Measurements from ENCODE around the gene CHD3. TPM values are rescaled to one million over a fixed set of nuclear protein-coding genes. Genes with fewer than 3 reads are reported as not detected.
A peak's percentile ranks its signal among the peaks of the same experiment; 100 is the strongest.

The CHD3 gene
- total RNA-seq, 2 donors from 2014 or later: 80.6 to 171 TPM

DNA sequence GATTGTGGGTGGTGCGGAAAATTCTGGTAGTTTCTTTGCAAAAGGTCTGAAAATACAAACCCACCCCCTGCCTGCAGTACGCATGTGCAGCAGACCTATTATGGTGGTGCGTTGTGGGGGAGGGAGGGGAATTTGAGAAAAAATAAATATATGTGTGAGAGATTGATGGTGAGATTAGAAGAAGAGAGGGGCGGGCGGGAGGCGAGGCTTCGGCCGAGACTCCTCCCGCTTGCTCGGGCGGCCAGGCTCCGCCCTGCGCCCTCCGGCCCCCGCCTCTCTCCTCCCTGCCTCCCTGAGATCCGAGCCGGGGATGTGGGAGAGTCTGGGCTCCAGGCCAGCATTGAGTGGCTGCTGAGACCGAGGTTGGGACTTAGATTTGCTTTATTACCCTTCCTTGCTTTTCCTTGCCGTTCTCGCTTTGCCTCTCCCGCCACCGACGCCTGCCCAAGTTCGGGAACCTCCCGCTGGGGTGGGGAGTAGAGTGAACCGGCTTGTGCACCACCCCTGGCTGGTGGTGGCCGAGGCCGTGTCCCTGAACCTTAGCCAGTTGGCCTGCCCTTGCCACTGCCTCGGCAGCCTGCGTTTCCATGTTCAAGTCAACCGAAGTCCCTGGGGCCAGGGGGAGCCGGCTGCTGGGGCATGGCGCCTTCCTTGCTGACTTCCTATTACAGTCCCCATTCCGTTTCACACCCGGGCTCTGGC lies 956 bp upstream of the CHD3 start:
- Histone ChIP-seq H3K4me3 (peak overlapping the region; percentile 94), H3K36me3 (peaks cover 15% of the 10 kb centered on the region), H3K4me1 (ENCODE audit: control insufficient read depth in 1 of 2, low read depth in 2 of 2) (peaks cover 28 to 51% of the 10 kb centered on the region in 2 donors), H3K27ac (peak overlapping the region; percentile 80 to 91), H3K27me3 (replicated peaks; ENCODE audit: insufficient read depth) (no peaks in the 10 kb centered on the region), H3K9me3 (no peaks in the 10 kb centered on the region)
- TF ChIP-seq, protein P1, sequence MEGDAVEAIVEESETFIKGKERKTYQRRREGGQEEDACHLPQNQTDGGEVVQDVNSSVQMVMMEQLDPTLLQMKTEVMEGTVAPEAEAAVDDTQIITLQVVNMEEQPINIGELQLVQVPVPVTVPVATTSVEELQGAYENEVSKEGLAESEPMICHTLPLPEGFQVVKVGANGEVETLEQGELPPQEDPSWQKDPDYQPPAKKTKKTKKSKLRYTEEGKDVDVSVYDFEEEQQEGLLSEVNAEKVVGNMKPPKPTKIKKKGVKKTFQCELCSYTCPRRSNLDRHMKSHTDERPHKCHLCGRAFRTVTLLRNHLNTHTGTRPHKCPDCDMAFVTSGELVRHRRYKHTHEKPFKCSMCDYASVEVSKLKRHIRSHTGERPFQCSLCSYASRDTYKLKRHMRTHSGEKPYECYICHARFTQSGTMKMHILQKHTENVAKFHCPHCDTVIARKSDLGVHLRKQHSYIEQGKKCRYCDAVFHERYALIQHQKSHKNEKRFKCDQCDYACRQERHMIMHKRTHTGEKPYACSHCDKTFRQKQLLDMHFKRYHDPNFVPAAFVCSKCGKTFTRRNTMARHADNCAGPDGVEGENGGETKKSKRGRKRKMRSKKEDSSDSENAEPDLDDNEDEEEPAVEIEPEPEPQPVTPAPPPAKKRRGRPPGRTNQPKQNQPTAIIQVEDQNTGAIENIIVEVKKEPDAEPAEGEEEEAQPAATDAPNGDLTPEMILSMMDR (IDR thresholded peaks at IDR 0.05): no peak
- DNase-seq (ENCODE audit: low spot score) (peak; percentile 82), ATAC-seq (ENCODE audit: insufficient number of reproducible peaks, low FRiP score, low read depth) (peak; percentile 58)

DNA sequence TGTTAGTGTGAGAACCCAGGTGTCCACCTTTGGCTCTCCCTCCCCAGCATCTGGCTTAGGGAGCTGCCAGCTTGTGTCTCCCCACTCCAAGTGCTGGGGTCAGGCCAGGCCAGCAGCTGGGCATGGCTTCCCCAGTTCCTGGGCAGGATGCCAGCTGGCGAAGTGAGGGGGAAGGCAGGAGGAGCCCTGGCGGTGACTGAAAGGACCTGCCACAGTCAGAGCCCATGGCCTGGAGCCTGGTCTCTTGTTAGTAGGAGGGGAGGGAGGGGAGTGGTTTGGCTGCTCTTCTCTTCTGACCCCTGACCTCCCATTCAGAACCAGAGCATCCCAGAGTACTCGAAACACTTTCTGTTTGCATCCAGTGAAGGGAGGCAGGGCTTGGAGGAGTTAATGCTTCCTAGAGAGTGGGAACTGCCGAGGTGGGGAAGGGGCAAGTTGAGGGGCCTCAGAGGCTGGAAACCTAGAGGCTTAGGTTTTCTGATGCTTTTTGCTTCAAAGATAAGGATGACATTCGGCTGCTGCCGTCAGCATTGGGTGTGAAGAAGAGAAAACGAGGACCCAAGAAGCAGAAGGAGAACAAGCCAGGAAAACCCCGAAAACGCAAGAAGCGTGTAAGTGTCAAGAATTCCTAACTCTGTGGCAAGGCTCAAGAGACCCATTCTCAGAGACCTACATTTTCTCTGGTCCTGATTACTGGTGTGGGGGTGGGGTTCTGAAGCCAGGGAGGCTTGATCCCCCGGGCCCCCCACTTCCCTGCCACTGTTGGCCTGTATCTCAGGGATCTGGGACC lies 772 bp downstream of the CHD3 start:
- ATAC-seq (ENCODE audit: insufficient number of reproducible peaks, low FRiP score, low read depth) (peak; percentile 37), DNase-seq (ENCODE audit: low spot score) (peak; percentile 94)
- TF ChIP-seq, protein P1 (IDR thresholded peaks at IDR 0.05): peak; percentile 67
- peak overlapping the region; percentile 16 for H3K4me3 ChIP-seq
- no peaks in the 10 kb centered on the region for H3K9me3 ChIP-seq
- H3K4me1 ChIP-seq (ENCODE audit: control insufficient read depth in 1 of 2, low read depth in 2 of 2): peaks cover 25 to 36% of the 10 kb centered on the region in 2 donors
- H3K27me3 ChIP-seq (replicated peaks; ENCODE audit: insufficient read depth): no peaks in the 10 kb centered on the region
- H3K36me3 ChIP-seq: peaks cover 24% of the 10 kb centered on the region
- H3K27ac ChIP-seq: peak overlapping the region; percentile 80 to 91

DNA sequence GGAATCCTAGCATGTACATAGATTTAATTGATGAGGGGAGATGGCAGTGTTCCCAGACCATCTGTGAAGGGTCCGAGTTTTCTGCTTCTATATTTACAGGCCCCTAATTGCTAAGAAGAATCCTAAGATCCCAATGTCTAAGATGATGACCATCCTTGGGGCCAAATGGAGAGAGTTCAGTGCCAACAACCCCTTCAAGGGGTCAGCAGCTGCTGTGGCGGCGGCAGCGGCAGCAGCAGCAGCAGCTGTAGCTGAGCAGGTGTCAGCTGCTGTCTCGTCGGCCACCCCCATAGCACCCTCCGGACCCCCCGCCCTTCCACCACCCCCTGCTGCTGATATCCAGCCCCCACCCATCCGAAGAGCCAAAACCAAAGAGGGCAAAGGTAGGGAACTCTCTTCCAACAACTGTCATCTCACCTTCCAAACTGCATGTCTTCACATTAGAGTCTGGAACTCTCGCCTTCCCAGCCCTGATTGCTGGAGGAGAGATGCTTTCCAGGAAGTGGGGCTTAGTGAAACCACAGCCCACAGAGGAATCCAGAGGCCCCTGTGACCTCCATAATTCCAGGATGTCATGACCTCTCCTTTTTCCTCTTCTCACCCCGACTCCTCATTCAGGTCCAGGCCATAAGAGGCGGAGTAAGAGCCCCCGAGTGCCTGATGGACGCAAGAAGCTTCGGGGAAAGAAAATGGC lies 4.7 kb downstream of the CHD3 start:
- Histone ChIP-seq H3K36me3 (peaks cover 49% of the 10 kb centered on the region), H3K4me3 (no peak overlapping the region), H3K9me3 (no peaks in the 10 kb centered on the region), H3K4me1 (ENCODE audit: control insufficient read depth in 1 of 2, low read depth in 2 of 2) (peaks cover 11 to 18% of the 10 kb centered on the region in 2 donors), H3K27me3 (replicated peaks; ENCODE audit: insufficient read depth) (no peaks in the 10 kb centered on the region), H3K27ac (no peak overlapping the region)
- TF ChIP-seq, protein P1 (IDR thresholded peaks at IDR 0.05): no peak
- DNase-seq (ENCODE audit: low spot score): no peak
- no peak for ATAC-seq (ENCODE audit: insufficient number of reproducible peaks, low FRiP score, low read depth)

DNA sequence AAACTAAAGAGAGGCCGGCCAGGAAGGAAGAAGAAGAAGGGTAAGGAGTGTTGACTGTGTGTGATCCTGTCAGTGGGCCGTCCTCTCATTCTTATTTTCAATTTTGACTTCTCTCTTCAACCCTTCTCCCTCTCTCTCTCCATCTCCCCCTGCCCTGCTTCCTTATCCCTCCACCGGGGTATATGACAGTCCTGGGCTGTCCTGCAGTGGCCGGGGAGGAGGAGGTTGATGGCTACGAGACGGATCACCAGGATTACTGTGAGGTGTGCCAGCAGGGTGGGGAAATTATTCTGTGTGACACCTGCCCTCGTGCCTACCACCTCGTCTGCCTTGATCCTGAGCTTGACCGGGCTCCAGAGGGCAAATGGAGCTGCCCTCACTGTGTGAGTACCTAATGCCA lies 5.6 kb downstream of the CHD3 start:
- Histone ChIP-seq H3K4me1 (ENCODE audit: control insufficient read depth in 1 of 2, low read depth in 2 of 2) (peaks cover 4 to 9% of the 10 kb centered on the region in 2 donors), H3K36me3 (peaks cover 58% of the 10 kb centered on the region), H3K9me3 (no peaks in the 10 kb centered on the region), H3K27ac (no peak overlapping the region), H3K4me3 (no peak overlapping the region), H3K27me3 (replicated peaks; ENCODE audit: insufficient read depth) (no peaks in the 10 kb centered on the region)
- TF ChIP-seq, protein P1 (IDR thresholded peaks at IDR 0.05): no peak
- no peak for DNase-seq (ENCODE audit: low spot score)
- no peak for ATAC-seq (ENCODE audit: insufficient number of reproducible peaks, low FRiP score, low read depth)

DNA sequence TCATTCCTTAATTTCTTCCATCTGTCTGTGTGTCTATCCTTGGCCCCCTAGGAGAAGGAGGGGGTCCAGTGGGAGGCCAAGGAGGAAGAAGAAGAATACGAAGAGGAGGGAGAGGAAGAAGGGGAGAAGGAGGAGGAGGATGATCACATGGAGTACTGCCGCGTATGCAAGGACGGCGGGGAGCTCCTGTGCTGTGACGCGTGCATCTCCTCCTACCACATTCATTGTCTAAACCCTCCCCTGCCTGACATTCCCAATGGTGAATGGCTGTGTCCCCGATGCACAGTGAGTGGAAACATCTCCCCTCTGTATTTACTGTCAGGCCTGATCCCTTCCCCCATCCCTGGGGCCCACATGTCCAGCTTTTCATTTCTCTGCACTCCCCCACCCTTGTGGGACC lies 6.3 kb downstream of the CHD3 start:
- no peak overlapping the region for H3K4me3 ChIP-seq
- ATAC-seq (ENCODE audit: insufficient number of reproducible peaks, low FRiP score, low read depth) (no peak), DNase-seq (ENCODE audit: low spot score) (no peak)
- TF ChIP-seq, protein P1 (IDR thresholded peaks at IDR 0.05): no peak
- peaks cover 64% of the 10 kb centered on the region for H3K36me3 ChIP-seq
- H3K4me1 ChIP-seq (ENCODE audit: control insufficient read depth in 1 of 2, low read depth in 2 of 2): peaks cover 0 to 3% of the 10 kb centered on the region in 2 donors
- H3K9me3 ChIP-seq: no peaks in the 10 kb centered on the region
- no peak overlapping the region for H3K27ac ChIP-seq
- no peaks in the 10 kb centered on the region for H3K27me3 ChIP-seq (replicated peaks; ENCODE audit: insufficient read depth)
